ENCODE data around the gene SCFD2. TPM values are rescaled to one million over a fixed set of nuclear protein-coding genes. Genes with fewer than 3 reads are reported as not detected.
"Not testable (repeated sequence)": the region's sequence is repeated elsewhere in the genome, so short reads cannot be mapped to it uniquely, and the experiment has no call there.

The SCFD2 gene
- total and polyA plus RNA-seq, 7 donors: 3.7 to 16.6 (median 10.7) TPM

DNA sequence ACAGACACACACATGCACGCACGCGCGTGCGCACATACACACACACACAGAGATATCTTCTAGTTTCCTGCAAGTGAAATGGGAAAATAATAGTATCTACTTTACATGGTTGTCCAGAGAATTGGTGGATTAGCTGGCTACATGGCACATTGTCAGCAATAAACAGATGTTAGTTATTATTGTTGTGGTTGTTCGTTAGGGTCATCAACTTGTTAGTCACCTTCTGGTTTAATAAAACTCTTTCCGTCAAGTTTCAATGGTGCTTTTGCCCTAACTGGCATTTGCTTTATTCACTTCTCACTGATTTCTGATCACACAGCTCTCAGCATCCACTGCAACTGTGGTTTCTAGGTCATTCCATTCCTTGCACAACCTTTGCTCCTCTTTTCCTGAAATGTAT lies 529.2 kb downstream of the SCFD2 start:
- no peak for DNase-seq
- H3K36me3 ChIP-seq: no peaks in the 10 kb centered on the region
- H3K4me1 ChIP-seq: peaks cover 0 to 4% (median 3%) of the 10 kb centered on the region in 4 donors
- H3K27me3 ChIP-seq: no peaks in the 10 kb centered on the region
- H3K9me3 ChIP-seq: no peaks in the 10 kb centered on the region
- 87% methylated on average over 7 of the region's 7 CpGs for WGBS, 2 donors
- H3K27ac ChIP-seq: no peak overlapping the region
- intact Hi-C loops (cut with DNase I): no loop called here
- TF ChIP-seq POLR2AphosphoS5 (IDR thresholded peaks at IDR 0.05): no peak
- TF ChIP-seq, protein P1, sequence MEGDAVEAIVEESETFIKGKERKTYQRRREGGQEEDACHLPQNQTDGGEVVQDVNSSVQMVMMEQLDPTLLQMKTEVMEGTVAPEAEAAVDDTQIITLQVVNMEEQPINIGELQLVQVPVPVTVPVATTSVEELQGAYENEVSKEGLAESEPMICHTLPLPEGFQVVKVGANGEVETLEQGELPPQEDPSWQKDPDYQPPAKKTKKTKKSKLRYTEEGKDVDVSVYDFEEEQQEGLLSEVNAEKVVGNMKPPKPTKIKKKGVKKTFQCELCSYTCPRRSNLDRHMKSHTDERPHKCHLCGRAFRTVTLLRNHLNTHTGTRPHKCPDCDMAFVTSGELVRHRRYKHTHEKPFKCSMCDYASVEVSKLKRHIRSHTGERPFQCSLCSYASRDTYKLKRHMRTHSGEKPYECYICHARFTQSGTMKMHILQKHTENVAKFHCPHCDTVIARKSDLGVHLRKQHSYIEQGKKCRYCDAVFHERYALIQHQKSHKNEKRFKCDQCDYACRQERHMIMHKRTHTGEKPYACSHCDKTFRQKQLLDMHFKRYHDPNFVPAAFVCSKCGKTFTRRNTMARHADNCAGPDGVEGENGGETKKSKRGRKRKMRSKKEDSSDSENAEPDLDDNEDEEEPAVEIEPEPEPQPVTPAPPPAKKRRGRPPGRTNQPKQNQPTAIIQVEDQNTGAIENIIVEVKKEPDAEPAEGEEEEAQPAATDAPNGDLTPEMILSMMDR (IDR thresholded peaks at IDR 0.05): no peak
- no peak for TF ChIP-seq EP300 (IDR thresholded peaks at IDR 0.05)
- TF ChIP-seq POLR2A (IDR thresholded peaks at IDR 0.05): no peak
- H3K4me3 ChIP-seq: no peak overlapping the region

DNA sequence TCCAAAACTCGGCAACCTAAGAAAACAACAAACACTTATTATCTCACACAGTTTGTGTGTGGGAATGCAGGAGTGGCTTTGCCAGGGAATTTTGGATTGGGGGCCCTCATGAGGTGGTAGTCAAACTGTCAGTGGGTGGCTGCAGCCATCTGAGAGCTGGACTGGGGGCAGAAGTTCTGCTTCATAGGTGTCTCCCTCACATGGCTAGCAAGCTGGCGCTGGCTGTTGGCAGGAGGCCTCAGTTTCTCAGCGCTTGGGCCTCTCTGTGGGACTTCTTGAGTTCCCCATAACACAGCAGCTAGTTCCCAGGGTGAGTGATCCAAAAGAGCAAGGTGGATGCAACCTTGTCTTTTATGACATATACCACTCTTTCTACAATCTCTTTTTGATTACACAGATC lies 529.7 kb downstream of the SCFD2 start:
- DNase-seq: no peak

DNA sequence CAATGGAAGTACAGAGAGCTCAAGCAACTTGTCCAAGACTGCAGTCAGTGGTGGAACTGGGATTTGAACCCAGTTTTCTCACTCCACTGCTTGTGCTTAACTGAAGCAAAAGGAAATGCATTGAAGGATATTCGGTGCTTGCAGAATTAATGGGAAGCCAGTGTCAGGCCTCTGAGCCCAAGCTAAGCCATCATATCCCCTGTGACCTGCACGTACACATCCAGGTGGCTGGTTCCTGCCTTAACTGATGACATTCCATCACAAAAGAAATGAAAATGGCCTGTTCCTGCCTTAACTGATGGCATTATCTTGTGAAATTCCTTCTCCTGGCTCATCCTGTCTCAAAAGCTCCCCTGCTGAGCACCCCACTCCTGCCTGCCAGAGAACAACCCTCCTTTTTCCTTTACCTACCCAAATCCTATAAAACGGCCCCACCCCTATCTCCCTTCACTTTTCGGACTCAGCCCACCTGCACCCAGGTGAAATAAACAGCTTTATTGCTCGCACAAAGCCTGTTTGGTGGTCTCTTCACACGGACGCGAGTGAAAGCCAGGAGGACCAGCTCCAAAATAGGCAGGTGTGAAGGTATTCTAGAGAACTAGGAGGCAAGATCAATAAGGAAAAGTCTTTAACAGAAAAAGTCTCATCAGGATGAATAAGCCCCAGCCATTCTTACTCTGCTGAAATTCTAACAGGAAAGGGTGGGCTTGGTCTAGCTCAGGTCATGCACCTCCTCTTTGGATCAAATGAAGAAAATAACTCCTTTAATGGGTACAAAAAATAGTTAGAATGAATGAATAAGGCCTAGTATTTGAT lies 531.0 kb downstream of the SCFD2 start:
- H3K9me3 ChIP-seq; H3K27ac ChIP-seq; intact Hi-C loops (cut with DNase I); H3K36me3 ChIP-seq; DNase-seq; H3K27me3 ChIP-seq; H3K4me3 ChIP-seq; H3K4me1 ChIP-seq: not testable (repeated sequence)
- WGBS, 2 donors: 90 to 91% methylated on average over 8 of the region's 8 CpGs

More for the DNA sequence above, 529.7 kb downstream of the SCFD2 start:
- WGBS, 2 donors: 89 to 92% methylated on average over 3 of the region's 3 CpGs
- Histone ChIP-seq H3K4me3 (no peak overlapping the region), H3K27ac (no peak overlapping the region), H3K36me3 (no peaks in the 10 kb centered on the region), H3K27me3 (no peaks in the 10 kb centered on the region), H3K4me1 (no peaks in the 10 kb centered on the region), H3K9me3 (no peaks in the 10 kb centered on the region)
- intact Hi-C loops (cut with DNase I): no loop called here
- TF ChIP-seq POLR2A (IDR thresholded peaks at IDR 0.05): no peak
- no peak for TF ChIP-seq POLR2AphosphoS5 (IDR thresholded peaks at IDR 0.05)
- TF ChIP-seq EP300 (IDR thresholded peaks at IDR 0.05): no peak
- TF ChIP-seq, protein P1 (IDR thresholded peaks at IDR 0.05): no peak

DNA sequence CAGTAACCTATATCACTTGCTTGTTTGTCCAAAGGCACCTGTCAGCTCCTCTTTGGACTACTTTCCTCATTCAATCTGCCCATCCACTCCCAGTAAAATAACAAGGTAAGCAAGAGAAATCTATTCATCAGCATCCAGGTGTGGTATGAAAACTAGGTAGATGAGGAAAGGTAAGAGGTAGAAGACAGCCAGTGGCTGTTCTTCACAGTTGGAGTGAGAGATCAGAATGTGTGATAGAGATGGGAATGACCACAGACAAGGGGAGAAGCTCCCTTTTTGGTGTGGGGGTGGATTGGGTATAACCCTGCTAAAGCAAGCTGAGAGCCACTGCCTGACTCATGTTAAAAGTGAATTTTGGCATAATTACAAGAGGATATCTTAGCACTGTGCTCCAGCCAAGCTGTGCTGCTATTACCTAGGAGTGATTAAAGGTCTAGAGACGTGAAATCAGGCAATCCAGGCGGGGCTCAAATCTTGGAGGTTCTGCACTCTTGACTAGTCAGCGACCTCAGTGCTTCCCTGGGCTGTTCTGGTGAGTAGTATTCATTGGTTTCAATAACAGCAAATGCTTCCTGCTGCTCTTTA lies 531.8 kb downstream of the SCFD2 start:
- Histone ChIP-seq H3K36me3 (no peaks in the 10 kb centered on the region), H3K4me1 (no peaks in the 10 kb centered on the region), H3K9me3 (no peaks in the 10 kb centered on the region), H3K4me3 (no peak overlapping the region), H3K27ac (no peak overlapping the region), H3K27me3 (no peaks in the 10 kb centered on the region)
- TF ChIP-seq, protein P1 (IDR thresholded peaks at IDR 0.05): no peak
- TF ChIP-seq POLR2A (IDR thresholded peaks at IDR 0.05) (no peak), POLR2AphosphoS5 (IDR thresholded peaks at IDR 0.05) (no peak), EP300 (IDR thresholded peaks at IDR 0.05) (no peak)
- no peak for DNase-seq
- intact Hi-C loops (cut with DNase I): no loop called here
- 57 to 85% methylated on average over 3 of the region's 3 CpGs for WGBS, 2 donors

DNA sequence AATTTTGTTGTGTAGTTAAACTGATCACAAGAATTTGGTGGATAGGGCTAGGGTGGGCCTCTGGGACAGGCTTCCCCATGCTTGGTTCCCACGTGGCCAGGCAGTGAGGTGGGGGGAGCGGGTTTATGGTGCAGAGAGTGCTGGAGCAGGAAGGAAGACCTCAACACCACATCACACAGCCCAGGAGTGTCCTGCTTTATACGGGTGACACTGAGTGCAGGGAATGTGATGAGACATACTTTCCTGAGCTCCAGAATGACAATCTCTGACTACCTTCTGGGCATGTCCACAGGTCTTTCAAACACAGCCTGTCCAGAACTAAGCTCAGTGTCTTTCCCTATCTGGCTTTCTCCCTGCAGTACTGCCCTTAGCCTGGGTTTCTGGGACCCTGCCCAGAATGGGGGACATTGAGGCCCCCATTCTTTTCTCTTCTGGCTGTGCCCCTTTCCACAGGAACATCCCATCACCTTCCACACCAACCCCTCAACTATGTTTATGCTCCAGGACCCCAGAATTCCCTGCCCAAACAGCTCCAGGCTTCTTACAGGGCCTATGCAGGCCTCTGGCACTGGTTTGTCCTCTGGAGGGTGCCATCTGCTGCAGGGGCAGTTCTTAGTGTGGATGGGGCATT lies 540.3 kb downstream of the SCFD2 start:
- intact Hi-C loops (cut with DNase I): no loop called here
- WGBS, 2 donors: 67 to 76% methylated on average over 3 of the region's 3 CpGs
- TF ChIP-seq EP300 (IDR thresholded peaks at IDR 0.05) (no peak), POLR2A (IDR thresholded peaks at IDR 0.05) (no peak), POLR2AphosphoS5 (IDR thresholded peaks at IDR 0.05) (no peak)
- TF ChIP-seq, protein P1 (IDR thresholded peaks at IDR 0.05): no peak
- Histone ChIP-seq H3K4me3 (no peak overlapping the region), H3K27me3 (no peaks in the 10 kb centered on the region), H3K27ac (peak overlapping the region; percentile 23 to 60 (median 30)), H3K36me3 (no peaks in the 10 kb centered on the region), H3K4me1 (peaks cover 0 to 15% (median 15%) of the 10 kb centered on the region in 4 donors), H3K9me3 (no peaks in the 10 kb centered on the region)
- DNase-seq: no peak

Measured in sigmoid colon (tissue), 7 donors.